Measurements from ENCODE around the gene SP140.

DNA sequence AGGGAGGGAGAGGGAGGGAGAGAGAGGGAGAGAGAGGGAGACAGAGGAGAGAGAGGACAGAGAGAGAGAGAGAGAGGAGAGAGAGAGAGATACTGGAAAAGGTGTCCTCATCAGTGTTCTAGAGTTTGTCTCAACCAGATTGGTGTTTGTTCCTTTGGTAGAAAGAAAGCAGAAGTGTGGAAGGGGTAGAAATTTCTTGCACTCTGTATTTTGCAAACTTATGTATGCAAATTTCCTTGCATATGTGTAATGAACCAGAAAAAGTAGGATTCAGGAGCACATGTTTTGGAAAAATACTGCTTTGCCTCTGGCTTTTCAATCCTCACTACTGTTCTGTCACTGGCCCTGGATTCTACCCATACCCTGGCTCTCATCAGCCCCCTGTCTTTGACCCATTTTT, 1.1 kb upstream of the SP140 start:
- TF ChIP-seq GATA2 (IDR thresholded peaks at IDR 0.05; ENCODE audit: low read depth, low read length) (no peak), GATA3 (IDR thresholded peaks at IDR 0.05; ENCODE audit: low read depth, low read length) (no peak)
